Activated CD4-positive, alpha-beta memory T cell treated with anti-CD3 and anti-CD28 coated beads for 36 hours (primary cell): ENCODE data around the gene MTR. TPM values are rescaled to one million over a fixed set of nuclear protein-coding genes. Genes with fewer than 3 reads are reported as not detected.
A peak's percentile ranks its signal among the peaks of the same experiment; 100 is the strongest.

Source experiments
- CTCF ChIA-PET: fragments of 350-600 bp; sonication (Branson Sonifier 250); formaldehyde crosslinking; loops from one replicate; lab custom pipeline; 2021; ENCODE audit warnings: antibody characterized with exemption, inconsistent platforms; lab: Charles Lee
- POLR2A ChIA-PET: fragments of 350-600 bp; sonication (Branson Sonifier 250); formaldehyde crosslinking; loops from one replicate; lab custom pipeline; 2021; ENCODE audit warnings: antibody characterized with exemption; lab: Charles Lee
- DNase-seq: peaks from one replicate; pipeline ENCODE4 v3.0.0-alpha.2; 2020
- H3K27ac Mint-ChIP-seq: one replicate; pipeline ENCODE4 v1.8.0; 2021; ENCODE audit warnings: mixed read lengths
- H3K27me3 Mint-ChIP-seq: one replicate; pipeline ENCODE4 v1.8.0; 2021; ENCODE audit warnings: mixed read lengths
- H3K36me3 Mint-ChIP-seq: one replicate; pipeline ENCODE4 v1.8.0; 2021; ENCODE audit warnings: mixed read lengths
- H3K4me1 Mint-ChIP-seq: one replicate; pipeline ENCODE4 v1.8.0; 2021; ENCODE audit warnings: low read depth, mixed read lengths
- H3K4me3 Mint-ChIP-seq: one replicate; pipeline ENCODE4 v1.8.0; 2021; ENCODE audit warnings: mild to moderate bottlenecking, mixed read lengths
- H3K9me3 Mint-ChIP-seq: one replicate; pipeline ENCODE4 v1.8.0; 2021; ENCODE audit warnings: mixed read lengths
- intact Hi-C: fragments of 100-400 bp; cut with micrococcal nuclease; formaldehyde crosslinking; loops from one replicate; pipeline ENCODE4 v1.15.1; 2023
- total RNA-seq, 2 experiments: library from RNA; stranded (reverse); gene quantifications; one replicate each; pipeline ENCODE4 v1.2.3, GENCODE V29; 2021

The MTR gene
- total RNA-seq, 2 experiments from 2014 or later, result 46.3 to 46.6 TPM

DNA sequence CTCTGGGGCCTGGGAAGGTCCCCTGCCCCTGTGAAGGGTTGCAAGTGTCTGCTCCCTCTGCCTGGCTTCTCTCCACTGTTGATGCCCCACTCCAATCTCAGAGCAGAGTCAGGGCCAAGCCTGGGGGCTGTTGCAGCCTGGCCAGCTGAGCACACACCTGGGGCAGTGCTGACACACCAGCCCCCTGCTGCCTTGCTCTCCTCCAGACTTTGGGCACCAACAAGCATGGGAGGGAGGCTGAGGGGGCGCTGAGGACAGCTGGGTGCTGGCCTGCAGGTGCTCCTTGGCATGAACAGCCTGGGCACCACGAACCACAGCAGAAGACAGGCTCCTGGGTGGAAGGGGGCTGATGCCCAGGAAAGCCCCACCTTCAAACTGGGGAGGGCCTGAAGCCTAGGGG, 9.6 kb upstream of the MTR start:
- CTCF ChIA-PET, result no interaction called here
- POLR2A ChIA-PET, result no interaction called here
- Mint-ChIP-seq H3K9me3 (no peaks in the 10 kb centered on the region), H3K4me3 (no peak overlapping the region), H3K36me3 (no peaks in the 10 kb centered on the region), H3K4me1 (no peaks in the 10 kb centered on the region), H3K27me3 (no peaks in the 10 kb centered on the region), H3K27ac (no peak overlapping the region)
- intact Hi-C loops, result no loop called here
- no peak for DNase-seq

DNA sequence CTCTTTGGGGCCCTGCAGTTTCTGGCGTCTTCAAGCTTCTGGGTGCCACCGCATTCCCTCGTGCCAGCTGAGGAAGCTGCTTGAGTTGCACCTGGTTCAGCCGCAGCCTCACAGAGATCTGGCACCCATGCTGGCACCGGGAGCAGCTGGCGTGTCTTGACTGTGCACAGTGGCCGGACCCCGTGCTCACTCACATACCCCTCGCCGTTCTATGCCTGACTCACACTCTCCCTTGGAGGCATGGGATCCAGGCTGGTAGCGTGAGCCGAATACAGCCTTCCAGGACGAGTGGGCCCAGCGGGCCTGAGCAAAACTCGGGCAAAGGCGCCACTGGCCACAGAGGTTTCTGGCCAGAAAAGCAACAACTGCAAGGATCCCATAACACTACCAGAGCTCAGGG, 8.6 kb upstream of the MTR start:
- Mint-ChIP-seq H3K27me3 (no peaks in the 10 kb centered on the region), H3K4me3 (no peak overlapping the region), H3K4me1 (no peaks in the 10 kb centered on the region), H3K9me3 (no peaks in the 10 kb centered on the region), H3K36me3 (no peaks in the 10 kb centered on the region), H3K27ac (no peak overlapping the region)
- no peak for DNase-seq
- ChIA-PET POLR2A (no interaction called here), CTCF (interaction anchor here (0.7 kb wide), 1 partner anchor 20 kb away, joined by 3 read pairs; no protein-coding TSS in a partner anchor)
- intact Hi-C loops, result no loop called here

DNA sequence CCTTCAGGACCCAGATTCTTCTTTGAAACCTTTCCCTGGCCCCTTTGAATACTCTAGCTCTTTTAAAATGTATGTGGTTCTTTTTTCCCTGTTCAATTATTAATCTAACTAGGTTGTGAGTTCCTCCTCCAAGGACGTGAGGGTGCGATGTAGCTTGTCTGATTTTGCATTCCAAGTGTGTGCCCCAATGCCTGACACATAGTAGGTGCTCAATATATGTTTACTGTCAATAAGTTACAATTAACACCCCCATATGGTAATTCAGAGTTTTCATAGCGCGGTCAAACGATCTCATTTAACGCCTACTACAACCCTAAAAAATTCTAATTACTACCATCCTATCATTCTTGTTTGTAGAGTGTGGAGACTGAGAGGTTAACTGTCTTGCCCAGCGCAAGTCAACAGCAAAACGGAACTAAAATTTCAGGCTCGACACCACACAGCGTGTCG, 482 bp upstream of the MTR start:
- peaks cover 25% of the 10 kb centered on the region for H3K4me1 Mint-ChIP-seq
- intact Hi-C loops, result loop anchor here (1.0 to 5.0 kb wide), 3 partner anchors 190 to 512 kb away; partner anchors contain the start of gene HEATR1
- no peaks in the 10 kb centered on the region for H3K36me3 Mint-ChIP-seq
- no peaks in the 10 kb centered on the region for H3K27me3 Mint-ChIP-seq
- DNase-seq, result no peak
- ChIA-PET CTCF (interaction anchor here (0.7 to 1.2 kb wide), 2 partner anchors 11 to 35 kb away, joined by 3 to 9 read pairs; no protein-coding TSS in a partner anchor), POLR2A (interaction anchor here (0.9 to 1.9 kb wide), 4 partner anchors 12 to 1290 kb away, joined by 3 to 16 read pairs (median 4); partner anchors contain the start of genes B3GALNT2 and HEATR1)
- H3K4me3 Mint-ChIP-seq, result peak overlapping the region; percentile 91
- no peaks in the 10 kb centered on the region for H3K9me3 Mint-ChIP-seq
- peak overlapping the region; percentile 96 for H3K27ac Mint-ChIP-seq

DNA sequence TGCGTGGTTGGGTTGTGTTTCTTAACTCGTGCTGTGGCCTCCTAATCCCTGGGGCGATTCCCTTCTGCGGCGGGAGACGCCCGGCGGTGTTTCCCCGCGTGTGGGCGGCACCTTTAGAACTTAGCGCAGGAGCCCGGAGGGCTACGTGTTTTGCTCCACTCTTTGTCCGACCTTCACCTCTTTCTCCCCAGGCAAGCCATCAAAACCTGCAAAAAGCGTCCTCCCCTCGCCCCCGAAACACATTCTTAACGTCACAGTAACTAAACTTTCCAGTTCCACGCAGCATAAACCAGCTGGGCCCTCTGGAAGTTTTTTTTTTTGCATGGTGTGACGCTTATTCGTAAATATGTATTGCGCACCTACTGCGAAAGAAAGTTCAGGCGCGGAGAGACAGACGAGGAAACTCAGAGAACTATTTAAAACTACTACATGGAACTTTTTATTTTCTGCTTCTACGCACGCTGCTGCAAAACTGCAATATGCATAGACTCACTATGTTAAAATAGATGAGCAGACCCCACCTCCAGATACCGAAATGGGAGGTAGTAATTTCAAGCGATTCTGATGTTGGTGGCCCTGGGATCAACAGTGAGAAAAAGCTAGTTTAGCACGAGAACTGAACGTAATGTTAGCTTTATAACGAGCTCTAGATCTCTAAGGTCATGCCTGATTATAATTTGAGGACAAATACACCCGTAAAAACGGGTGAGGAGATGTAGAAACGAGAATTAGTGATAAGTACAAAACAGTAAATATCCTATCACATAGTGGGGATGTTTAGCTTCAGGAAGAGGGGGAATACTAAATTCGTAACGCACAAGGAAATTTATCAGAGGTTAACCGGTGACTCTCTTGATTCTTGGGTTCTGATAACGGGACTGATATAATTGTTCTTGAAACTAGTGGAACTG, 920 bp downstream of the MTR start:
- CTCF ChIA-PET, result interaction anchor here (1.0 kb wide), 1 partner anchor 37 kb away, joined by 3 read pairs; no protein-coding TSS in a partner anchor
- DNase-seq, result peak; percentile 79
- H3K27me3 Mint-ChIP-seq, result no peaks in the 10 kb centered on the region

DNA sequence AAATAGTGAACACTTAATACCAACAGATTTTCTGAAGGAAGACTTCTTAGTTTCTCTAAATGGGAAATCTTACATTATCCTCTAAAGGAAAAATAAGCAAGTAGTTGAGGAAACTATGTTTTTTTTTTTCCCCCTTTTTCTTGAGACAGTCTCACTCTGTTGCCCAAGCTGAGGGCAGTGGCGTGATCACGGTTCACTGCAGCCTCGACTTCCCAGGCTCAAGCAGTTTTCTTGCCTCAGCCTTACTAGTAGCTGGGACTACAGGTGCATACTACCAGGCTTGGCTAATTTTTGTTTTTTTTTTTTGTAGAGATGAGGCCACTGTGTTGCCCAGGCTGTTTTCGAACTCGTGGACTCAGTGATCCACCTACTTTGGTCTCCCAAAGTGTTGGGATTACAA, 3.9 kb downstream of the MTR start:
- Mint-ChIP-seq H3K4me3 (no peak overlapping the region), H3K9me3 (no peaks in the 10 kb centered on the region), H3K36me3 (peaks cover 10% of the 10 kb centered on the region), H3K27me3 (no peaks in the 10 kb centered on the region), H3K4me1 (peaks cover 59% of the 10 kb centered on the region), H3K27ac (no peak overlapping the region)
- ChIA-PET CTCF (interaction anchor here (2.2 kb wide), 1 partner anchor 40 kb away, joined by 8 read pairs; no protein-coding TSS in a partner anchor), POLR2A (no interaction called here)
- intact Hi-C loops, result loop anchor here (5.0 kb wide), 1 partner anchor 267 kb away; no protein-coding TSS in a partner anchor
- DNase-seq, result no peak

More for the DNA sequence above, 920 bp downstream of the MTR start:
- POLR2A ChIA-PET, result interaction anchor here (1.9 kb wide), 1 partner anchor 191 kb away, joined by 16 read pairs; the partner anchor contains the start of gene HEATR1
- Mint-ChIP-seq H3K4me3 (peak overlapping the region; percentile 91), H3K36me3 (peaks cover 2% of the 10 kb centered on the region), H3K9me3 (no peaks in the 10 kb centered on the region), H3K27ac (peak overlapping the region; percentile 96), H3K4me1 (peaks cover 38% of the 10 kb centered on the region)
- intact Hi-C loops, result loop anchor here (1.0 to 5.0 kb wide), 3 partner anchors 192 to 514 kb away; partner anchors contain the start of gene HEATR1

DNA sequence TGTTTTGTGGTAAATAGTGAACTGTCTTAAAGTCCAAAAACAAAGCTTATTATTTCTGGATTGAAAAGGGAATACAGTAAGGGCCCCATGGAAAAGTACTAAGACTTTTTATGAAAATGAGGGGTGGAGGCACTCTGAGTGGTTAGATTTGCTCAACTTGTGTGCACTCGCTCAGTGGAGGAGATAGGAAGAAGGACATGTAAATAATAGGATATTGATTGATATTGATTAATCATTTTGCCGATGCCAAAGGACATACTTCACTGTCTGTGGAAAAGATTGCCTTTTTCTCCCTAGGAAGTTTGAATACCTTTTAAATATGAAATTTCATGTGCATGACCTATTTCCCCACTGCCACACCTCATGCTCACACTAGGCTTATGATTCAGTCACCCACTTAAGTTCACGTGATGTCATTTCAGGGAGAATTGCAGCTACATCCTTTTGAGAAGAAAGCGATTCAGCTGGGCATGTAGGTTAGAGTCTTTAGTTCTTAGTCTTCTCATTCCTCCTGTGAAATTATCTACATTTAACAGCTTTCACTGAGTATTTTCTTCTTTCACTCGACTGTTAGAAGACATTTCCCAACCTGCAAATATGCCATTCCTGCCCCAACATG, 5.0 kb downstream of the MTR start:
- H3K4me3 Mint-ChIP-seq, result no peak overlapping the region
- peaks cover 13% of the 10 kb centered on the region for H3K36me3 Mint-ChIP-seq
- ChIA-PET CTCF (interaction anchor here (2.2 kb wide), 1 partner anchor 41 kb away, joined by 8 read pairs; no protein-coding TSS in a partner anchor), POLR2A (interaction anchor here (1.2 kb wide), 1 partner anchor 11 kb away, joined by 3 read pairs; no protein-coding TSS in a partner anchor)
- DNase-seq, result peak; percentile 18
- H3K27ac Mint-ChIP-seq, result peak overlapping the region; percentile 75
- peaks cover 53% of the 10 kb centered on the region for H3K4me1 Mint-ChIP-seq
- H3K9me3 Mint-ChIP-seq, result no peaks in the 10 kb centered on the region
- intact Hi-C loops, result no loop called here
- no peaks in the 10 kb centered on the region for H3K27me3 Mint-ChIP-seq

DNA sequence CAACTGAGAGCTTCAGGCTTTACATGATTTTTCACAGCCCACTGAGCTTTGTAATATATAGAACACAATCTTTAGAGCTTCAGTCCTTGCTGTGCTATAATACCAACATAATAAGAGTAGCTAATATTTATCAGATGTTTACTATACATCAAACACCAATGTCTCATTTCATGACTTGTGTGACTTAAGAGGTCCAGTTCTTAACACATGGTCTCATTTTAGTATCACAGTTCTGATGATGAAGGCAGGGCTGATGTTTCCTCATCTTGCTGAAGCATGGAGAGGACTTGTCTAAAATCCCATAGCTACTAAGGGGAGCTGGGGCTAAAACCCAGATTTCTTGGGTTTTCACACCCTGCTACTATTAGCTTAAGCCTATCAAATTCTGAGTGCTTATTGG, 5.5 kb downstream of the MTR start:
- DNase-seq, result no peak
- ChIA-PET POLR2A (interaction anchor here (1.2 kb wide), 1 partner anchor 10 kb away, joined by 3 read pairs; no protein-coding TSS in a partner anchor), CTCF (interaction anchor here (2.2 kb wide), 1 partner anchor 41 kb away, joined by 8 read pairs; no protein-coding TSS in a partner anchor)
- Mint-ChIP-seq H3K4me1 (peaks cover 55% of the 10 kb centered on the region), H3K9me3 (no peaks in the 10 kb centered on the region), H3K27me3 (no peaks in the 10 kb centered on the region), H3K36me3 (peaks cover 15% of the 10 kb centered on the region), H3K27ac (peak overlapping the region; percentile 75), H3K4me3 (no peak overlapping the region)
- intact Hi-C loops, result no loop called here

DNA sequence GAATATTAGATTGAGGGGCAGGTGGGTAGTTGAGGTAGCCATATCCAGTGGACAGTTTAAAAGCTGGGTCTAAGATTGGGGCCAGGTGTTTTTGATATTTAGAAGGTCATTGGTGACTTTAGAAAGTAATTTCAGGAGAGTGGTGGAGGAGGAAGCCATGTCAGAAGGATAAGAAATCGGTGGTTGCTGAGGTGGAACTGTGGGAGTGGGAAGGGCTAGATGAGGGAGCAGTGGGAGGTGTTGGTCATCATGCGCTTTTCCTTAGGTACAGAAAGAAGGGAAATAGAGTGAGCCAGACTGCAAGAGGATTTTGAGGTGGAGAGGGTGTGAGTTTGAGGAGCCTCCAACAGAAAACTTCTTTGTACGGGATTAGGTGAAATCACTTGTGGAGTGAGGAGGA, 7.2 kb downstream of the MTR start:
- ChIA-PET POLR2A (no interaction called here), CTCF (no interaction called here)
- Mint-ChIP-seq H3K36me3 (peaks cover 18% of the 10 kb centered on the region), H3K4me3 (no peak overlapping the region), H3K27ac (no peak overlapping the region), H3K27me3 (no peaks in the 10 kb centered on the region), H3K4me1 (peaks cover 54% of the 10 kb centered on the region), H3K9me3 (no peaks in the 10 kb centered on the region)
- DNase-seq, result no peak
- intact Hi-C loops, result no loop called here

DNA sequence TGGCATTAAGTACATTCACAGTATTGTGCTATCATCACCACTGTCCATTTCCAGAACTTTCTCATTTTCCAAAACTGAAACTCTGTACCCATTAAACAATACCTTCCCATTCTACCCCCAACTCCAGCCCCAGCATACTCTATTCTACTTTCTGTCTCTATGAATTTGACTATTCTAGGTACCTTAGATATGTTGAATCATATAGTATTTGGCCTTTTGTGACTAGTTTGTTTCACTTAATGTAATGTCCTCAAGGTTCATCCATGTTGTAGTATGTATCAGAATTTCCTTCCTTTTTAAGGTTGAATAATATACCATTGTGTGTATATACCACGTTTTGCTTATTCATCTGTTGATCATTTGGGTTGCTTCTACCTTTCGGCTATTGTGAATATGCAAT, 11.5 kb downstream of the MTR start:
- Mint-ChIP-seq H3K36me3 (peaks cover 42% of the 10 kb centered on the region), H3K4me1 (peaks cover 36% of the 10 kb centered on the region), H3K4me3 (no peak overlapping the region), H3K27ac (no peak overlapping the region), H3K9me3 (no peaks in the 10 kb centered on the region), H3K27me3 (no peaks in the 10 kb centered on the region)
- POLR2A ChIA-PET, result interaction anchor here (0.7 kb wide), 1 partner anchor 12 kb away, joined by 3 read pairs; the partner anchor contains the start of gene MTR
- intact Hi-C loops, result no loop called here
- DNase-seq, result no peak
- CTCF ChIA-PET, result no interaction called here

DNA sequence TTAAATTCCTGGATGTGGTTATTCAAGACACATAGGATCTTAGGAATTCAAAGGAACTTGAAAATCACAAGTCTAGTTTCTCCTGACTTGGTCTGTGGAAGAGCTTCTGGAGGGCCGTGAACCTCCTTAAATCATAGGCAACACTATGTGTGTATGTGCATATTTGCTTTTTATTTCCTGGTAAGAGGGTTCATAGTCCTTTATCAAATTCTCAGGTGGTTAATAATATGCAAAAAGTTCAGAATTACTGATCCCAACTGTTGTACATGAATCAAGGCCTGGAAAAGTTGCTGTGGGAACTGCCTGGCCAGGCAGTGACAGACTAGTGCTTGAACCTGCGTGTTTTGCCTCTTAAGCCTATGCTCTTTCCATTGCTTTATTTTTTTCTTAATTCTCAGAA, 12.9 kb downstream of the MTR start:
- DNase-seq, result no peak
- H3K27ac Mint-ChIP-seq, result no peak overlapping the region
- CTCF ChIA-PET, result no interaction called here
- POLR2A ChIA-PET, result no interaction called here
- H3K4me1 Mint-ChIP-seq, result peaks cover 24% of the 10 kb centered on the region
- no peaks in the 10 kb centered on the region for H3K27me3 Mint-ChIP-seq
- H3K4me3 Mint-ChIP-seq, result no peak overlapping the region
- peaks cover 47% of the 10 kb centered on the region for H3K36me3 Mint-ChIP-seq
- H3K9me3 Mint-ChIP-seq, result no peaks in the 10 kb centered on the region
- intact Hi-C loops, result no loop called here

DNA sequence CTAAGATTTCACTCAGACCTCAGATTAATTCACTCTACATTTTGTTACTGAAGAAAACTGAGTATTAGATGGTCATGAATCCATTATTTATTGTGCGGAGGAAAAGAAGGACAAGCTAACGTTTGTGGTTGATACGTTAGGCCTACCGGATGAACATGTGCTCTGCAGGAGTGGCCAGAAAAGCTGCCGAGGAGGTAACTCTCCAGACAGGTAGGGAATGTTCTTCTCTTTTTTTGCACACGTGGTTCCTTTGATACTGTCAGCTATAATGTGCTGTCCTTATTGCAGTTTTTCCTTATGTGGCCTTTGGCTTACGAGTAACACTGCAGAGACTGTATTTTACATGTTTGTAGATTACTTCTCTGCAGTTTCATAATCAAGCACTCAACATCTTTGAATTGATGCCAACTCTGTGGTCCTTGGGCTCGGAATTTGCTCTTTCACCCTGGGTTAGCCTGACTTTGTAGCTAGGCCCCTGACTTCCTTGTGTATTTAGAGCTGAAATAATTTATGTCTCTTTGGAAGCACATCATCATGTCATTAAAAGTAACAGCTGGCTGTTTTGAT, 13.6 kb downstream of the MTR start:
- no peaks in the 10 kb centered on the region for H3K9me3 Mint-ChIP-seq
- H3K4me3 Mint-ChIP-seq, result no peak overlapping the region
- H3K4me1 Mint-ChIP-seq, result peaks cover 20% of the 10 kb centered on the region
- H3K27ac Mint-ChIP-seq, result no peak overlapping the region
- POLR2A ChIA-PET, result no interaction called here
- peaks cover 47% of the 10 kb centered on the region for H3K36me3 Mint-ChIP-seq
- DNase-seq, result no peak
- CTCF ChIA-PET, result no interaction called here
- no peaks in the 10 kb centered on the region for H3K27me3 Mint-ChIP-seq
- intact Hi-C loops, result no loop called here
